GM12878 (cell line): ENCODE results near the gene RUBCNL. TPM values are rescaled to one million over a fixed set of nuclear protein-coding genes. Genes with fewer than 3 reads are reported as not detected.

Source experiments
- ATF2 ChIP-seq: IDR thresholded peaks from 2 replicates; pipeline ENCODE4 v1.6.1; 2012; ENCODE audit warnings: low read length, inconsistent platforms
- CHD1 ChIP-seq: IDR thresholded peaks from 2 replicates; pipeline ENCODE4 v1.6.1; 2012; ENCODE audit warnings: low read depth, low read length, improper control_type of control experiment
- CHD2 ChIP-seq: IDR thresholded peaks from 2 replicates; pipeline ENCODE4 v1.6.1; 2011; ENCODE audit warnings: low read depth, low read length, improper control_type of control experiment, borderline replicate concordance
- DPF2 ChIP-seq: fragments of 450-650 bp; IDR thresholded peaks from 2 replicates; pipeline ENCODE4 v1.6.1; 2017; ENCODE audit warnings: mild to moderate bottlenecking
- ESRRA ChIP-seq: IDR thresholded peaks from 2 replicates; pipeline ENCODE4 v1.6.1; 2012; ENCODE audit warnings: mild to moderate bottlenecking, low read length, improper control_type of control experiment
- GATAD2B ChIP-seq: fragments of 450-650 bp; conservative IDR thresholded peaks from 2 replicates; pipeline ENCODE4 v1.6.1; 2017; ENCODE audit warnings: low read depth, mild to moderate bottlenecking, moderate library complexity
- IRF3 ChIP-seq: fragments of 450-650 bp; IDR thresholded peaks from 2 replicates; pipeline ENCODE4 v1.6.1; 2014; ENCODE audit warnings: mild to moderate bottlenecking
- NBN ChIP-seq: fragments of 450-650 bp; IDR thresholded peaks from 2 replicates; pipeline ENCODE4 v1.6.1; 2016
- SKIL ChIP-seq: fragments of 450-650 bp; IDR thresholded peaks from 2 replicates; pipeline ENCODE4 v1.6.1; 2017; ENCODE audit warnings: mild to moderate bottlenecking, low read depth, inconsistent platforms; ENCODE audit not compliant: poor library complexity, severe bottlenecking
- SREBF2 ChIP-seq: IDR thresholded peaks from 2 replicates; pipeline ENCODE4 v1.6.1; 2012; ENCODE audit warnings: mild to moderate bottlenecking, low read length
- polyA plus RNA-seq, 11 experiments: library from polyadenylated mRNA; depleted of rRNA in 4 of 11; unstranded in 6 of 11; stranded (reverse) in 5 of 11; fragments of >200 nt; fragmentation: Nextera tagmentation in 4 of 11; fragmentation: Illumina TruSeq in 1 of 11; extraction: Ambion mirVana in 4 of 11; extraction: Trizol in 1 of 11; gene quantifications; 1 replicate in 1 of 11; 2 replicates in 10 of 11; pipeline versions ENCODE4 v1.2.1 to v1.2.3, GENCODE V29; 2011 to 2016; ENCODE audit warnings: inconsistent platforms in 2 of 11, missing spikeins in 2 of 11, low read depth in 1 of 11
- total RNA-seq, 4 experiments: library from RNA; depleted of rRNA in 3 of 4; stranded (reverse); fragments of >200 nt in 3 of 4; fragmentation: Illumina TruSeq in 1 of 4; extraction: Trizol in 1 of 4; gene quantifications; 2 replicates each; pipeline versions ENCODE4 v1.2.1 to v1.2.3, GENCODE V29; 2013 to 2021

The RUBCNL gene
- total and polyA plus RNA-seq, 10 of the 15 experiments (the other 5 are each of a cell fraction or from before 2014, with no cell fraction given) = 0.71 to 51.9 (median 38.2) TPM

- TF ChIP-seq ATF2 (no peak), IRF3 (no peak), SKIL (no peak), DPF2 (no peak), SREBF2 (no peak), CHD1 (no peak), CHD2 (no peak), GATAD2B (no peak), NBN (no peak), ESRRA (no peak)
These were observed 66.2 kb downstream of the RUBCNL start (continued) for GRCh38 chr13:46320821-46321220.
